ENCODE measurements around the gene NDUFA6.
"Not testable (repeated sequence)": the region's sequence is repeated elsewhere in the genome, so short reads cannot be mapped to it uniquely, and the experiment has no call there.

NDUFA6 gene

GRCh38 chr22:42128776-42129694 is 38.5 kb upstream of the NDUFA6 start:
- H3K4me1 ChIP-seq (ENCODE audit: insufficient read depth, low read length); H3K4me3 ChIP-seq (ENCODE audit: low read length); H2AFZ ChIP-seq (ENCODE audit: low read depth, low read length); H3K27me3 ChIP-seq (ENCODE audit: insufficient read depth, low read length); H3K36me3 ChIP-seq (ENCODE audit: insufficient read depth, low read length); H3K9me3 ChIP-seq (ENCODE audit: low read length): not testable (repeated sequence)

GRCh38 chr22:42128007-42128406 is 37.4 kb upstream of the NDUFA6 start:
- not testable (repeated sequence) for H3K36me3 ChIP-seq (ENCODE audit: insufficient read depth, low read length); H3K4me3 ChIP-seq (ENCODE audit: low read length); H3K9me3 ChIP-seq (ENCODE audit: low read length); H2AFZ ChIP-seq (ENCODE audit: low read depth, low read length); H3K27me3 ChIP-seq (ENCODE audit: insufficient read depth, low read length); H3K4me1 ChIP-seq (ENCODE audit: insufficient read depth, low read length)

- Histone ChIP-seq H3K9me3 (ENCODE audit: low read length) (no peaks in the 10 kb centered on the region), H3K36me3 (ENCODE audit: insufficient read depth, low read length) (no peaks in the 10 kb centered on the region), H2AFZ (ENCODE audit: low read depth, low read length) (no peak overlapping the region), H3K27me3 (ENCODE audit: insufficient read depth, low read length) (no peaks in the 10 kb centered on the region), H3K4me3 (ENCODE audit: low read length) (no peak overlapping the region), H3K4me1 (ENCODE audit: insufficient read depth, low read length) (no peaks in the 10 kb centered on the region)
Measured at GRCh38 chr22:42127606-42128005, 37.0 kb upstream of the NDUFA6 start.

GRCh38 chr22:42123529-42123928 is 33.0 kb upstream of the NDUFA6 start:
- H3K9me3 ChIP-seq (ENCODE audit: low read length); H2AFZ ChIP-seq (ENCODE audit: low read depth, low read length); H3K4me3 ChIP-seq (ENCODE audit: low read length); H3K27me3 ChIP-seq (ENCODE audit: insufficient read depth, low read length); H3K4me1 ChIP-seq (ENCODE audit: insufficient read depth, low read length); H3K36me3 ChIP-seq (ENCODE audit: insufficient read depth, low read length): not testable (repeated sequence)

GRCh38 chr22:42120231-42121021 is 29.9 kb upstream of the NDUFA6 start:
- not testable (repeated sequence) for H3K4me1 ChIP-seq (ENCODE audit: insufficient read depth, low read length); H3K9me3 ChIP-seq (ENCODE audit: low read length); H3K36me3 ChIP-seq (ENCODE audit: insufficient read depth, low read length); H2AFZ ChIP-seq (ENCODE audit: low read depth, low read length); H3K27me3 ChIP-seq (ENCODE audit: insufficient read depth, low read length); H3K4me3 ChIP-seq (ENCODE audit: low read length)

- H2AFZ ChIP-seq (ENCODE audit: low read depth, low read length), result no peak overlapping the region
- no peaks in the 10 kb centered on the region for H3K36me3 ChIP-seq (ENCODE audit: insufficient read depth, low read length)
- no peaks in the 10 kb centered on the region for H3K4me1 ChIP-seq (ENCODE audit: insufficient read depth, low read length)
- no peak overlapping the region for H3K4me3 ChIP-seq (ENCODE audit: low read length)
- H3K27me3 ChIP-seq (ENCODE audit: insufficient read depth, low read length), result no peaks in the 10 kb centered on the region
- peaks cover 10% of the 10 kb centered on the region for H3K9me3 ChIP-seq (ENCODE audit: low read length)
Measured at GRCh38 chr22:42116848-42117424, 26.4 kb upstream of the NDUFA6 start.

GRCh38 chr22:42115420-42115830 is 24.9 kb upstream of the NDUFA6 start:
- peaks cover 10% of the 10 kb centered on the region for H3K9me3 ChIP-seq (ENCODE audit: low read length)
- not testable (repeated sequence) for H3K4me3 ChIP-seq (ENCODE audit: low read length); H3K4me1 ChIP-seq (ENCODE audit: insufficient read depth, low read length); H3K36me3 ChIP-seq (ENCODE audit: insufficient read depth, low read length); H3K27me3 ChIP-seq (ENCODE audit: insufficient read depth, low read length); H2AFZ ChIP-seq (ENCODE audit: low read depth, low read length)

GRCh38 chr22:42114721-42115120 is 24.1 kb upstream of the NDUFA6 start:
- Histone ChIP-seq H3K27me3 (ENCODE audit: insufficient read depth, low read length) (no peaks in the 10 kb centered on the region), H3K4me1 (ENCODE audit: insufficient read depth, low read length) (no peaks in the 10 kb centered on the region), H3K9me3 (ENCODE audit: low read length) (peaks cover 10% of the 10 kb centered on the region), H3K4me3 (ENCODE audit: low read length) (no peak overlapping the region), H3K36me3 (ENCODE audit: insufficient read depth, low read length) (no peaks in the 10 kb centered on the region), H2AFZ (ENCODE audit: low read depth, low read length) (no peak overlapping the region)

GRCh38 chr22:42112793-42113192 is 22.2 kb upstream of the NDUFA6 start:
- H3K9me3 ChIP-seq (ENCODE audit: low read length), result peaks cover 13% of the 10 kb centered on the region
- H3K27me3 ChIP-seq (ENCODE audit: insufficient read depth, low read length); H3K4me3 ChIP-seq (ENCODE audit: low read length); H3K4me1 ChIP-seq (ENCODE audit: insufficient read depth, low read length); H3K36me3 ChIP-seq (ENCODE audit: insufficient read depth, low read length); H2AFZ ChIP-seq (ENCODE audit: low read depth, low read length): not testable (repeated sequence)

GRCh38 chr22:42111798-42112197 is 21.2 kb upstream of the NDUFA6 start:
- Histone ChIP-seq H2AFZ (ENCODE audit: low read depth, low read length) (no peak overlapping the region), H3K4me3 (ENCODE audit: low read length) (no peak overlapping the region), H3K27me3 (ENCODE audit: insufficient read depth, low read length) (no peaks in the 10 kb centered on the region), H3K4me1 (ENCODE audit: insufficient read depth, low read length) (no peaks in the 10 kb centered on the region), H3K36me3 (ENCODE audit: insufficient read depth, low read length) (no peaks in the 10 kb centered on the region), H3K9me3 (ENCODE audit: low read length) (peaks cover 13% of the 10 kb centered on the region)

- Histone ChIP-seq H3K27me3 (ENCODE audit: insufficient read depth, low read length) (no peaks in the 10 kb centered on the region), H3K9me3 (ENCODE audit: low read length) (peaks cover 10% of the 10 kb centered on the region), H3K4me1 (ENCODE audit: insufficient read depth, low read length) (no peaks in the 10 kb centered on the region), H3K4me3 (ENCODE audit: low read length) (no peak overlapping the region), H3K36me3 (ENCODE audit: insufficient read depth, low read length) (no peaks in the 10 kb centered on the region), H2AFZ (ENCODE audit: low read depth, low read length) (no peak overlapping the region)
Measured at GRCh38 chr22:42108848-42109247, 18.3 kb upstream of the NDUFA6 start.

- H2AFZ ChIP-seq (ENCODE audit: low read depth, low read length); H3K4me1 ChIP-seq (ENCODE audit: insufficient read depth, low read length); H3K36me3 ChIP-seq (ENCODE audit: insufficient read depth, low read length); H3K27me3 ChIP-seq (ENCODE audit: insufficient read depth, low read length); H3K4me3 ChIP-seq (ENCODE audit: low read length): not testable (repeated sequence)
- peaks cover 16% of the 10 kb centered on the region for H3K9me3 ChIP-seq (ENCODE audit: low read length)
Measured at GRCh38 chr22:42104332-42104860, 13.8 kb upstream of the NDUFA6 start.

GRCh38 chr22:42101199-42101598 is 10.6 kb upstream of the NDUFA6 start:
- H3K36me3 ChIP-seq (ENCODE audit: insufficient read depth, low read length), result no peaks in the 10 kb centered on the region
- no peak overlapping the region for H3K4me3 ChIP-seq (ENCODE audit: low read length)
- H3K9me3 ChIP-seq (ENCODE audit: low read length), result peaks cover 20% of the 10 kb centered on the region
- H2AFZ ChIP-seq (ENCODE audit: low read depth, low read length), result no peak overlapping the region
- H3K27me3 ChIP-seq (ENCODE audit: insufficient read depth, low read length), result no peaks in the 10 kb centered on the region
- no peaks in the 10 kb centered on the region for H3K4me1 ChIP-seq (ENCODE audit: insufficient read depth, low read length)

Measured in neuron (in vitro differentiated cells).